H9 (cell line): ENCODE data around the gene AGO3. TPM values are rescaled to one million over a fixed set of nuclear protein-coding genes. Genes with fewer than 3 reads are reported as not detected.

ENCODE experiments used
- DNase-seq: peaks from one replicate; pipeline ENCODE4 v3.0.0-alpha.2; 2017
- H2AFZ ChIP-seq: one replicate; pipeline ENCODE4 v1.6.1; 2013; ENCODE audit warnings: mild to moderate bottlenecking, low read length, control low read depth, moderate library complexity
- H2AK5ac ChIP-seq: 2 replicates; pipeline ENCODE4 v1.6.1; 2013; ENCODE audit warnings: low read length, control low read depth, mixed read lengths; ENCODE audit not compliant: insufficient read length
- H2BK120ac ChIP-seq: one replicate; pipeline ENCODE4 v1.6.1; 2013; ENCODE audit warnings: low read depth, mild to moderate bottlenecking, low read length, control low read depth, inconsistent platforms; ENCODE audit not compliant: poor library complexity, severe bottlenecking
- H2BK12ac ChIP-seq: 2 replicates; pipeline ENCODE4 v1.6.1; 2013; ENCODE audit warnings: low read length, control low read depth, mixed read lengths, low read depth; ENCODE audit not compliant: insufficient read length
- H2BK15ac ChIP-seq: 2 replicates; pipeline ENCODE4 v1.6.1; 2013; ENCODE audit warnings: low read depth, low read length, control low read depth
- H2BK20ac ChIP-seq: one replicate; pipeline ENCODE4 v1.6.1; 2013; ENCODE audit warnings: low read depth, mild to moderate bottlenecking, low read length, control low read depth, inconsistent platforms; ENCODE audit not compliant: poor library complexity, severe bottlenecking
- H2BK5ac ChIP-seq: 2 replicates; pipeline ENCODE4 v1.6.1; 2013; ENCODE audit warnings: low read length, control low read depth, mixed read lengths; ENCODE audit not compliant: insufficient read length
- H3K14ac ChIP-seq: 2 replicates; pipeline ENCODE4 v1.6.1; 2013; ENCODE audit warnings: low read length, control low read depth; ENCODE audit not compliant: insufficient read depth
- H3K18ac ChIP-seq: 2 replicates; pipeline ENCODE4 v1.6.1; 2013; ENCODE audit warnings: low read depth, mild to moderate bottlenecking, mixed read lengths, low read length, control low read depth; ENCODE audit not compliant: insufficient read length
- H3K23ac ChIP-seq: 2 replicates; pipeline ENCODE4 v1.6.1; 2013; ENCODE audit warnings: low read length, control low read depth, mixed read lengths, low read depth; ENCODE audit not compliant: insufficient read length
- H3K23me2 ChIP-seq: 2 replicates; pipeline ENCODE4 v1.6.1; 2013; ENCODE audit warnings: low read depth, mild to moderate bottlenecking, mixed read lengths, low read length, control low read depth; ENCODE audit not compliant: insufficient read length, poor library complexity, severe bottlenecking
- H3K27ac ChIP-seq: 2 replicates; pipeline ENCODE4 v1.5.1; 2013; ENCODE audit warnings: low read length, control low read depth, mixed read lengths, low read depth; ENCODE audit not compliant: insufficient read length
- H3K27me3 ChIP-seq: 2 replicates; pipeline ENCODE4 v1.6.1; 2013; ENCODE audit warnings: low read length, control low read depth, inconsistent platforms; ENCODE audit not compliant: insufficient read depth
- H3K4ac ChIP-seq: 2 replicates; pipeline ENCODE4 v1.6.1; 2013; ENCODE audit warnings: low read depth, mild to moderate bottlenecking, control low read depth, inconsistent platforms, low read length, moderate library complexity
- H3K4me1 ChIP-seq: 2 replicates; pipeline ENCODE4 v1.6.1; 2013; ENCODE audit warnings: low read length, control low read depth, inconsistent platforms; ENCODE audit not compliant: insufficient read depth
- H3K4me2 ChIP-seq: 2 replicates; pipeline ENCODE4 v1.6.1; 2013; ENCODE audit warnings: low read length, control low read depth, mixed read lengths; ENCODE audit not compliant: insufficient read length, insufficient read depth
- H3K56ac ChIP-seq: 2 replicates; pipeline ENCODE4 v1.6.1; 2013; ENCODE audit warnings: low read depth, mild to moderate bottlenecking, mixed read lengths, low read length, control low read depth; ENCODE audit not compliant: insufficient read length
- H3K79me1 ChIP-seq: 2 replicates; pipeline ENCODE4 v1.6.1; 2013; ENCODE audit warnings: low read depth, mild to moderate bottlenecking, moderate library complexity, low read length, control low read depth, inconsistent platforms; ENCODE audit not compliant: insufficient read depth, poor library complexity, severe bottlenecking
- H3K79me2 ChIP-seq: 2 replicates; pipeline ENCODE4 v1.6.1; 2013; ENCODE audit warnings: low read length, control low read depth, inconsistent platforms; ENCODE audit not compliant: insufficient read depth
- H3K9ac ChIP-seq: 2 replicates; pipeline ENCODE4 v1.6.1; 2013; ENCODE audit warnings: low read length, control low read depth, mixed read lengths; ENCODE audit not compliant: insufficient read length; ENCODE audit errors: extremely low read depth
- H3K9me3 ChIP-seq: one replicate; pipeline ENCODE4 v1.6.1; 2013; ENCODE audit warnings: low read depth, low read length, inconsistent platforms; ENCODE audit not compliant: control insufficient read depth
- H3T11ph ChIP-seq: one replicate; pipeline ENCODE4 v1.6.1; 2013; ENCODE audit warnings: mild to moderate bottlenecking, low read length, control low read depth, inconsistent platforms
- H4K20me1 ChIP-seq: one replicate; pipeline ENCODE4 v1.6.1; 2013; ENCODE audit not compliant: control insufficient read depth, insufficient read length, insufficient read depth
- H4K5ac ChIP-seq: 2 replicates; pipeline ENCODE4 v1.6.1; 2013; ENCODE audit warnings: low read depth, mild to moderate bottlenecking, mixed read lengths, low read length, control low read depth; ENCODE audit not compliant: insufficient read length
- H4K8ac ChIP-seq: replicated peaks from 2 replicates; pipeline ENCODE4 v1.6.1; 2013; ENCODE audit warnings: low read length, control low read depth, mixed read lengths, low read depth; ENCODE audit not compliant: insufficient read length
- H4K91ac ChIP-seq: 2 replicates; pipeline ENCODE4 v1.6.1; 2013; ENCODE audit warnings: low read depth, mild to moderate bottlenecking, moderate library complexity, mixed read lengths, low read length, control low read depth; ENCODE audit not compliant: insufficient read length
- H3K27ac Mint-ChIP-seq, 3 experiments: 2 replicates in 2 of 3; 3 replicates in 1 of 3; pipeline ENCODE4 v1.8.0; 2020 to 2021; ENCODE audit warnings: mixed read lengths in 3 of 3, mild to moderate bottlenecking in 1 of 3, moderate library complexity in 1 of 3
- H3K27me3 Mint-ChIP-seq: 2 replicates; pipeline ENCODE4 v1.8.0; 2021; ENCODE audit warnings: low read depth, mild to moderate bottlenecking, moderate library complexity, mixed read lengths
- H3K36me3 Mint-ChIP-seq, 3 experiments: 2 replicates in 2 of 3; 3 replicates in 1 of 3; pipeline ENCODE4 v1.8.0; 2020 to 2021; ENCODE audit warnings: low read depth in 3 of 3, mixed read lengths in 3 of 3; ENCODE audit not compliant: insufficient read depth in 1 of 3
- H3K4me1 Mint-ChIP-seq, 2 experiments: 2 replicates each; pipeline ENCODE4 v1.8.0; 2020; ENCODE audit warnings: mixed read lengths in 2 of 2
- H3K4me3 Mint-ChIP-seq, 2 experiments: 2 replicates in 1 of 2; 3 replicates in 1 of 2; pipeline ENCODE4 v1.8.0; 2020 to 2021; ENCODE audit warnings: mild to moderate bottlenecking in 2 of 2, mixed read lengths in 2 of 2, moderate library complexity in 1 of 2
- H3K9me3 Mint-ChIP-seq, 2 experiments: 2 replicates in 1 of 2; 3 replicates in 1 of 2; pipeline ENCODE4 v1.8.0; 2020; ENCODE audit warnings: mild to moderate bottlenecking in 2 of 2, mixed read lengths in 2 of 2, moderate library complexity in 1 of 2
- CTCF ChIP-seq: fragments of 200-600 bp; sonication (generic); conservative IDR thresholded peaks from 3 replicates; pipeline ENCODE4 v1.8.0; 2021; ENCODE audit warnings: antibody characterized with exemption, mild to moderate bottlenecking
- WGBS: extraction: QIAGEN DNeasy Blood & Tissue Kit; methylation state at CpG from one replicate; pipeline ENCODE4 v1.1.7; 2013; ENCODE audit warnings: missing lambda C conversion rate, low lambda C conversion rate, mixed read lengths; ENCODE audit not compliant: insufficient read length; ENCODE audit errors: extremely low coverage; 5-methylcytosine and 5-hydroxymethylcytosine counted together
- total RNA-seq: library from RNA; stranded (reverse); gene quantifications from 2 replicates; pipeline ENCODE4 v1.2.1, GENCODE V29; 2021

The AGO3 gene
- total RNA-seq, 1 experiment from 2014 or later = 27.0 TPM

GRCh38 chr1:35935442-35936388, 4.8 kb downstream of the AGO3 start:
- no CpG with 5 or more reads among the region's 2 CpGs for WGBS
- Mint-ChIP-seq H3K9me3 (no peaks in the 10 kb centered on the region), H3K4me1 (peaks cover 21 to 22% of the 10 kb centered on the region in 2 experiments), H3K36me3 (peaks cover 0 to 7% (median 2%) of the 10 kb centered on the region in 3 experiments; a peak in 3 of 7 replicates), H3K27ac (no peak overlapping the region), H3K4me3 (no peak overlapping the region), H3K27me3 (no peaks in the 10 kb centered on the region)
- H2BK120ac ChIP-seq = no peak overlapping the region
- no peak overlapping the region for H3K4me2 ChIP-seq
- no peak overlapping the region for H2BK15ac ChIP-seq
- no peak overlapping the region for H2BK12ac ChIP-seq
- H2AFZ ChIP-seq = no peak overlapping the region
- H3K56ac ChIP-seq = no peak overlapping the region
- H3K23me2 ChIP-seq = peaks cover 3% of the 10 kb centered on the region
- no peak overlapping the region for H3K4ac ChIP-seq
- no peaks in the 10 kb centered on the region for H4K20me1 ChIP-seq
- no peak for TF ChIP-seq CTCF
- peaks cover 5% of the 10 kb centered on the region for H3K79me1 ChIP-seq
- no peak for DNase-seq
- H3K9ac ChIP-seq = no peak overlapping the region
- H3K23ac ChIP-seq = no peak overlapping the region
- no peaks in the 10 kb centered on the region for H3K27me3 ChIP-seq
- no peak overlapping the region for H3K18ac ChIP-seq
- H3K9me3 ChIP-seq = no peaks in the 10 kb centered on the region
- H2BK20ac ChIP-seq = no peak overlapping the region
- no peak overlapping the region for H2AK5ac ChIP-seq
- H4K91ac ChIP-seq = no peak overlapping the region
- H4K8ac ChIP-seq = no peak overlapping the region
- H3K79me2 ChIP-seq = peaks cover 22% of the 10 kb centered on the region; the same call in 1 of the 2 replicates
- H3T11ph ChIP-seq = no peak overlapping the region
- no peaks in the 10 kb centered on the region for H3K4me1 ChIP-seq
- no peak overlapping the region for H4K5ac ChIP-seq
- no peak overlapping the region for H3K27ac ChIP-seq
- H2BK5ac ChIP-seq = no peak overlapping the region
- no peak overlapping the region for H3K14ac ChIP-seq
